Osteoblast (primary cell): ENCODE results near the gene ISM2. TPM values are rescaled to one million over a fixed set of nuclear protein-coding genes. Genes with fewer than 3 reads are reported as not detected.

Source experiments
- DNase-seq: peaks from one replicate; pipeline ENCODE4 v3.0.0; 2011; ENCODE audit warnings: low spot score, mixed read lengths; ENCODE audit not compliant: insufficient read length; ENCODE audit errors: missing footprints
- H2AFZ ChIP-seq: 2 replicates; pipeline ENCODE4 v1.6.0; 2011; ENCODE audit warnings: mild to moderate bottlenecking, low read length
- H3K27ac ChIP-seq: 2 replicates; pipeline ENCODE4 v1.5.1; 2011; ENCODE audit warnings: mild to moderate bottlenecking, low read depth, low read length, moderate library complexity
- H3K27me3 ChIP-seq: 2 replicates; pipeline ENCODE4 v1.6.0; 2012; ENCODE audit warnings: mild to moderate bottlenecking, control low read depth, inconsistent platforms, low read length, moderate library complexity; ENCODE audit not compliant: insufficient read depth
- H3K36me3 ChIP-seq: 2 replicates; pipeline ENCODE4 v1.5.1; 2011; ENCODE audit warnings: mild to moderate bottlenecking, low read length, control low read depth, moderate library complexity; ENCODE audit not compliant: insufficient read depth
- H3K4me1 ChIP-seq: 2 replicates; pipeline ENCODE4 v1.5.1; 2011; ENCODE audit warnings: mild to moderate bottlenecking, low read length, control low read depth, moderate library complexity; ENCODE audit not compliant: insufficient read depth
- H3K4me2 ChIP-seq: 2 replicates; pipeline ENCODE4 v1.6.0; 2011; ENCODE audit warnings: mild to moderate bottlenecking, low read length; ENCODE audit not compliant: insufficient read depth
- H3K4me3 ChIP-seq: fragments of 200-600 bp; sonication (generic); 3 replicates; pipeline ENCODE4 v1.5.1; 2012; ENCODE audit warnings: mild to moderate bottlenecking, low read length, inconsistent platforms; ENCODE audit not compliant: insufficient read depth
- H3K79me2 ChIP-seq: 2 replicates; pipeline ENCODE4 v1.6.0; 2012; ENCODE audit warnings: mild to moderate bottlenecking, low read length, control low read depth, inconsistent platforms; ENCODE audit not compliant: insufficient read depth
- H3K9me3 ChIP-seq: 2 replicates; pipeline ENCODE4 v1.5.1; 2011; ENCODE audit warnings: low read depth, low read length, control low read depth
- H4K20me1 ChIP-seq: 2 replicates; pipeline ENCODE4 v1.6.0; 2012; ENCODE audit warnings: mild to moderate bottlenecking, low read length, control low read depth; ENCODE audit not compliant: insufficient read depth
- CTCF ChIP-seq: IDR thresholded peaks from 2 replicates; pipeline ENCODE4 v1.5.1; 2011; ENCODE audit warnings: mild to moderate bottlenecking, low read depth, low read length, moderate library complexity; ENCODE audit errors: extremely low read depth
- total RNA-seq: library from RNA; depleted of rRNA; stranded (reverse); fragments of >200 nt; gene quantifications from 2 replicates; pipeline ENCODE4 v1.2.3, GENCODE V29; 2012

Gene ISM2
- total RNA-seq, 1 donor: not detected

GRCh38 chr14:77524536-77524935, 25.9 kb upstream of the ISM2 start:
- TF ChIP-seq CTCF: no peak
- peaks cover 3% of the 10 kb centered on the region for H4K20me1 ChIP-seq
- H3K4me3 ChIP-seq: no peak overlapping the region
- no peaks in the 10 kb centered on the region for H3K4me1 ChIP-seq
- no peak overlapping the region for H3K4me2 ChIP-seq
- no peak overlapping the region for H2AFZ ChIP-seq
- no peaks in the 10 kb centered on the region for H3K27me3 ChIP-seq
- peaks cover 27% of the 10 kb centered on the region for H3K36me3 ChIP-seq
- DNase-seq: no peak
- no peaks in the 10 kb centered on the region for H3K9me3 ChIP-seq
- H3K27ac ChIP-seq: no peak overlapping the region
- H3K79me2 ChIP-seq: peaks cover 37% of the 10 kb centered on the region

- DNase-seq: no peak
- no peak overlapping the region for H2AFZ ChIP-seq
- no peaks in the 10 kb centered on the region for H3K4me1 ChIP-seq
- no peaks in the 10 kb centered on the region for H3K27me3 ChIP-seq
- H3K27ac ChIP-seq: no peak overlapping the region
- no peaks in the 10 kb centered on the region for H3K9me3 ChIP-seq
- H3K79me2 ChIP-seq: peaks cover 34% of the 10 kb centered on the region
- peaks cover 34% of the 10 kb centered on the region for H3K36me3 ChIP-seq
- no peak for TF ChIP-seq CTCF
- peaks cover 3% of the 10 kb centered on the region for H4K20me1 ChIP-seq
- no peak overlapping the region for H3K4me2 ChIP-seq
- H3K4me3 ChIP-seq: no peak overlapping the region
Observed at GRCh38 chr14:77523109-77523508, 24.5 kb upstream of the ISM2 start.

GRCh38 chr14:77520555-77520954, 21.9 kb upstream of the ISM2 start:
- Histone ChIP-seq H3K27ac (no peak overlapping the region), H3K27me3 (no peaks in the 10 kb centered on the region), H3K4me1 (no peaks in the 10 kb centered on the region), H3K9me3 (no peaks in the 10 kb centered on the region), H4K20me1 (peaks cover 3% of the 10 kb centered on the region), H2AFZ (no peak overlapping the region), H3K36me3 (peaks cover 46% of the 10 kb centered on the region), H3K4me3 (no peak overlapping the region), H3K4me2 (no peak overlapping the region), H3K79me2 (peaks cover 27% of the 10 kb centered on the region)
- no peak for DNase-seq
- no peak for TF ChIP-seq CTCF

GRCh38 chr14:77516126-77516525, 17.5 kb upstream of the ISM2 start:
- Histone ChIP-seq H3K9me3 (no peaks in the 10 kb centered on the region), H3K4me2 (no peak overlapping the region), H3K4me3 (no peak overlapping the region), H3K4me1 (no peaks in the 10 kb centered on the region), H4K20me1 (peaks cover 5% of the 10 kb centered on the region), H3K79me2 (no peaks in the 10 kb centered on the region), H3K36me3 (peaks cover 57% of the 10 kb centered on the region), H2AFZ (no peak overlapping the region), H3K27me3 (no peaks in the 10 kb centered on the region), H3K27ac (no peak overlapping the region)
- no peak for TF ChIP-seq CTCF
- no peak for DNase-seq
